Cardiac muscle cell (in vitro differentiated cells and primary cell): ENCODE data around the gene NT5E. TPM values are rescaled to one million over a fixed set of nuclear protein-coding genes. Genes with fewer than 3 reads are reported as not detected.

ENCODE experiments used
- DNase-seq, 2 donors: peaks; one replicate each; pipeline versions ENCODE4 v3.0.0 to v3.0.0-alpha.2; 2010 to 2017; ENCODE audit warnings: low read depth in 1 of 2, low spot score in 1 of 2
- H3K27ac ChIP-seq: fragments of 200-600 bp; sonication (generic); 2 replicates; pipeline ENCODE4 v1.5.1; 2016
- H3K27me3 ChIP-seq: fragments of 200-600 bp; sonication (generic); 2 replicates; pipeline ENCODE4 v1.6.0; 2016; ENCODE audit warnings: control low read depth
- H3K36me3 ChIP-seq: fragments of 200-600 bp; sonication (generic); 2 replicates; pipeline ENCODE4 v1.5.1; 2016; ENCODE audit warnings: control low read depth
- H3K4me1 ChIP-seq: fragments of 200-600 bp; sonication (generic); 2 replicates; pipeline ENCODE4 v1.8.1; 2017; ENCODE audit warnings: low read depth, mild to moderate bottlenecking, mixed run types
- H3K4me3 ChIP-seq: fragments of 200-600 bp; sonication (generic); 2 replicates; pipeline ENCODE4 v1.5.1; 2016; ENCODE audit warnings: mild to moderate bottlenecking
- H3K9me3 ChIP-seq: fragments of 200-600 bp; sonication (generic); 2 replicates; pipeline ENCODE4 v1.5.1; 2017; ENCODE audit warnings: low read depth, mild to moderate bottlenecking, control low read depth
- polyA plus RNA-seq: library from polyadenylated mRNA; unstranded; fragments of >200 nt; fragmentation: Nextera tagmentation; extraction: Ambion mirVana; gene quantifications from 2 replicates; pipeline ENCODE4 v1.2.1, GENCODE V29; 2016
- total RNA-seq: library from RNA; depleted of rRNA; stranded (reverse); fragments of >200 nt; gene quantifications from 2 replicates; pipeline ENCODE4 v1.2.3, GENCODE V29; 2016
- TF ChIP-seq, protein P1 (sequence below): IDR thresholded peaks from 2 replicates; pipeline ENCODE4 v1.5.1; 2012; ENCODE audit warnings: low read depth, mild to moderate bottlenecking, low read length

NT5E gene
- total and polyA plus RNA-seq, 2 experiments from 2014 or later = 0.70 to 0.80 TPM

DNA sequence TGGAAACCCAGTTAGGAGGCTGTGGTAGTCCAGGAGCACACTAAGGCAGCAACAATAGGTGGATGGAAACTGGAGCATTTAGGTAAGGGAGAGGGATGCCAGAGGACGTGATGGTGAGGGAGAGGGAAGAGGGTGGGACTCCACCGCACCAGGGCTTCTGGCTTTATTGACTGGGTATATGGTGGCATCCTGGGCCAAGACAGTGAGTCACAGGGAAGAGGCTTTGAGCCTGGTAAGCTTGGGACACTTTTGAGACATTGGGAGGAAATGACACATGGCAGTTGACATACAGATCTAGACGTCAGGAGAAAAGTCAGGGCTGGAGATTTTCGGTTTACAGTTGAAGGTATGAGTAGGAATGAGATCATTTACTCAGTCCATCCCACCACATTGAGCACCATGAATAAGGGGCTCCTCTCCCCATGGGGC is 14.9 kb downstream of the NT5E start:
- Histone ChIP-seq H3K4me3 (no peak overlapping the region), H3K27ac (no peak overlapping the region), H3K27me3 (no peaks in the 10 kb centered on the region), H3K36me3 (no peaks in the 10 kb centered on the region), H3K4me1 (no peaks in the 10 kb centered on the region), H3K9me3 (no peaks in the 10 kb centered on the region)
- DNase-seq = peak in 1 of 2 donors; percentile 57
- TF ChIP-seq, protein P1, sequence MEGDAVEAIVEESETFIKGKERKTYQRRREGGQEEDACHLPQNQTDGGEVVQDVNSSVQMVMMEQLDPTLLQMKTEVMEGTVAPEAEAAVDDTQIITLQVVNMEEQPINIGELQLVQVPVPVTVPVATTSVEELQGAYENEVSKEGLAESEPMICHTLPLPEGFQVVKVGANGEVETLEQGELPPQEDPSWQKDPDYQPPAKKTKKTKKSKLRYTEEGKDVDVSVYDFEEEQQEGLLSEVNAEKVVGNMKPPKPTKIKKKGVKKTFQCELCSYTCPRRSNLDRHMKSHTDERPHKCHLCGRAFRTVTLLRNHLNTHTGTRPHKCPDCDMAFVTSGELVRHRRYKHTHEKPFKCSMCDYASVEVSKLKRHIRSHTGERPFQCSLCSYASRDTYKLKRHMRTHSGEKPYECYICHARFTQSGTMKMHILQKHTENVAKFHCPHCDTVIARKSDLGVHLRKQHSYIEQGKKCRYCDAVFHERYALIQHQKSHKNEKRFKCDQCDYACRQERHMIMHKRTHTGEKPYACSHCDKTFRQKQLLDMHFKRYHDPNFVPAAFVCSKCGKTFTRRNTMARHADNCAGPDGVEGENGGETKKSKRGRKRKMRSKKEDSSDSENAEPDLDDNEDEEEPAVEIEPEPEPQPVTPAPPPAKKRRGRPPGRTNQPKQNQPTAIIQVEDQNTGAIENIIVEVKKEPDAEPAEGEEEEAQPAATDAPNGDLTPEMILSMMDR = no peak

DNA sequence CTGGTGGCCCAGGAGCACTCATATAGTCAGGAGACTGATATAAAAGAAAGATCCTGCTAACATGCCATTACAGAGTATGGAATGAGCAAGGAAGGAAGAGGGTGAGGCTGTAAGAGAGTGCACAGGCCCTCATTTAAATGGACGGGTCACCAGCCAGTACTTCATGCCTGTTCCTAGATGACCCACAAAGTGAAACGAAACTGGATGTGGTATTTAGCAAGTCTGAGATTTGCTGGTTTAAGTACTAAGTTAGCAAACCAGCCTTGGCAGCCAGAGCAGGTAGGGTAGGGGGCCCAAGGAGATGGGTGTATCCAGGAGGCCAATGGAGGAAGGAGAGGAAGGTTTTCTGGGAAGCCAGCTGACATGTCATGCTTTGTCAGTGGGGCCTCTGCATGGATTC is 15.9 kb downstream of the NT5E start:
- DNase-seq = no peak
- no peaks in the 10 kb centered on the region for H3K27me3 ChIP-seq
- no peaks in the 10 kb centered on the region for H3K4me1 ChIP-seq
- TF ChIP-seq, protein P1 = no peak
- no peak overlapping the region for H3K4me3 ChIP-seq
- no peaks in the 10 kb centered on the region for H3K9me3 ChIP-seq
- H3K27ac ChIP-seq = no peak overlapping the region
- no peaks in the 10 kb centered on the region for H3K36me3 ChIP-seq

DNA sequence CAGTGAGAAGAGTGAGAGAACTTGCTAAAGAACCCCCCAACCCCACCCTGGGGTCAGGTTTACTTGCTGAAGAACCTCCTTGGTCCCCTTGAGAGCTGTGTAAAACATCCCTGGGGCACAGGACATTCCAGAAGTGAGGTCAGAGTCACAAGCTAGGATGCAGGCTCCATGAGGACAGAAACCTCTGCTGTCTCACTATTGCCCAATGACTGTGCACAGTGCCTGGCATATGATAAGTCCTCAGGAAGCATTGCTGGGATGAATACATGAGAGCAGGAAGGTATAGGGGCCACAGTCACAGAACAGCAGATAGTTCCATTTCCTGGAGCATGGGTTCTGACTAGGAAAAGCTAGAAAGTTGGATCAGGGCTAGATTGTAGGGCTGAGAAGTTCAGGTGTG is 18.4 kb downstream of the NT5E start:
- DNase-seq = peak in 1 of 2 donors; percentile 29
- TF ChIP-seq, protein P1 = no peak
- Histone ChIP-seq H3K27me3 (no peaks in the 10 kb centered on the region), H3K4me1 (no peaks in the 10 kb centered on the region), H3K9me3 (no peaks in the 10 kb centered on the region), H3K36me3 (no peaks in the 10 kb centered on the region), H3K4me3 (no peak overlapping the region), H3K27ac (no peak overlapping the region)

DNA sequence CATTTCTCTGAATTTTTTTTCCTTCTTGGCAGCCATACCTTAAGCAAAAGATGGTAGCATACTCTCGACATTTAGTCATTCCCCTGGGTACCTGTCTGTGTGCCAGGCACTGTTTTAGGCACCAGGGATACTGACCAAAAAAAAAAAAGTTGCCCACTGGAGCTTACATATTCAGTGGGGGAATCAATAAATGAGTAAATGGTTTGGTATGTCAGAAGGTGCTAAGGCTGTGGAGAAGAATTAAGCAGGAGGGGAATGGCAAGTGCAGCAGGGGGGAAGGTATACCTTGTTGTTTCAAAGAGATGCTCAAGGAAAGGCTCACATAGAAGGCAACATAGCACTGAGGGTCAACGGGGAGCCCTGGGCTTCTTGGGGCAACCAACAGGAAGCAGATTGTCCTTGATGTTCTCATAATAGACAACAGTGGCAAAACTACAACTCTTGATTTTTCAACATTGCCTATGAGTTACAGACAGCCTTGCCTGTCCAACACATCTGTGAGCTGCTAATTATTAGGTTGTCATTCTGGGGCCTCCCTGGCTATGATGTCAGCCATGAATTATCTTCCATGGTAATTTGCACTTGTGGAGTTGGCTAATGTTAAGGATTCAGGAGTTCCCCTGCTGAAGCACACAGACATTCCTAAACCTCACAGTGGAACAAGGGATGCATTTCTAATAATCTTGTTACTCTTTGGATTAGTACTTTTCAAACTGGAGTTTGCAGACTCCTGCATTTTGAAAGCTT is 19.6 kb downstream of the NT5E start:
- Histone ChIP-seq H3K9me3 (no peaks in the 10 kb centered on the region), H3K4me1 (no peaks in the 10 kb centered on the region), H3K27me3 (no peaks in the 10 kb centered on the region), H3K27ac (no peak overlapping the region), H3K36me3 (no peaks in the 10 kb centered on the region), H3K4me3 (no peak overlapping the region)
- TF ChIP-seq, protein P1 = no peak
- DNase-seq = no peak

DNA sequence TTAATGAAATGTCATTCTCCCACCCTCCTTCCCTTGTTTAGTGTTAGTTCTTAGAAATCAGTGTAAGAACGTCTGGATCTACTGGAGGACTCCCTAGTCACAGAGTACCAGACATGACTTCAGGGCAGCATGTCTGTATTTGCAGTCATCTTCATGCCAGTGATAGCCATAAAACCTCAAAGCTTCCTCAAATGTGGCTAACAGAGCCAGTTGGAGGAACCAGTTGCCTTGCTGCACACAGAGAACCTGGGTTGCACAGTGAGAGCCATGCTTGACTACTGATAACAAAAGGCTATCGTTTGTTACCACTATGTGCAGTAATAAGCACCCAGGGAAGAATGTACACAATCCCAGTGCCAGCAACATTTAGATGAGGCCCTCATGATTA is 20.1 kb downstream of the NT5E start:
- H3K4me3 ChIP-seq = no peak overlapping the region
- H3K9me3 ChIP-seq = no peaks in the 10 kb centered on the region
- DNase-seq = no peak
- H3K27ac ChIP-seq = no peak overlapping the region
- no peaks in the 10 kb centered on the region for H3K27me3 ChIP-seq
- no peaks in the 10 kb centered on the region for H3K4me1 ChIP-seq
- no peaks in the 10 kb centered on the region for H3K36me3 ChIP-seq
- TF ChIP-seq, protein P1 = no peak
